ENCODE results near the gene MYH10. TPM values are rescaled to one million over a fixed set of nuclear protein-coding genes. Genes with fewer than 3 reads are reported as not detected.
A peak's percentile ranks its signal among the peaks of the same experiment; 100 is the strongest.

The MYH10 gene
- total and polyA plus RNA-seq, 7 donors: 1.8 to 34.2 (median 1.9) TPM

DNA sequence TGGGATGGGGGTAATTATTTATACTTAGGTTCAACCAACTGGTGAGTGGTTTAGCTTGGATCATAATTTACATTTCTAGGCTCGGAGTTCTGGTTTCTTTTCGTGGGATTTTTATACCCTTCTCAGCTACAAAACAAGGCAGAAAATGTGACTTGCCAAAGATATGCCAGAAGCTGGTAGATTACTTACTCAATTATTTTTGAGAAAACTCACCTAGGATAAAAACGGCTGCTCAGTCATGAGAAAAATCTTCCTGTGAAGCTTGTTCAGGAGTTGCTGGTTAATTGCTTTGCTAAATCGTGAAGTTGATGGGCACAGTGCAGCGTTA is 193.7 kb downstream of the MYH10 start:
- H3K27me3 ChIP-seq (ENCODE audit: insufficient read depth in 3 of 3, low read length in 2 of 3): no peaks in the 10 kb centered on the region
- TF ChIP-seq, protein P1, sequence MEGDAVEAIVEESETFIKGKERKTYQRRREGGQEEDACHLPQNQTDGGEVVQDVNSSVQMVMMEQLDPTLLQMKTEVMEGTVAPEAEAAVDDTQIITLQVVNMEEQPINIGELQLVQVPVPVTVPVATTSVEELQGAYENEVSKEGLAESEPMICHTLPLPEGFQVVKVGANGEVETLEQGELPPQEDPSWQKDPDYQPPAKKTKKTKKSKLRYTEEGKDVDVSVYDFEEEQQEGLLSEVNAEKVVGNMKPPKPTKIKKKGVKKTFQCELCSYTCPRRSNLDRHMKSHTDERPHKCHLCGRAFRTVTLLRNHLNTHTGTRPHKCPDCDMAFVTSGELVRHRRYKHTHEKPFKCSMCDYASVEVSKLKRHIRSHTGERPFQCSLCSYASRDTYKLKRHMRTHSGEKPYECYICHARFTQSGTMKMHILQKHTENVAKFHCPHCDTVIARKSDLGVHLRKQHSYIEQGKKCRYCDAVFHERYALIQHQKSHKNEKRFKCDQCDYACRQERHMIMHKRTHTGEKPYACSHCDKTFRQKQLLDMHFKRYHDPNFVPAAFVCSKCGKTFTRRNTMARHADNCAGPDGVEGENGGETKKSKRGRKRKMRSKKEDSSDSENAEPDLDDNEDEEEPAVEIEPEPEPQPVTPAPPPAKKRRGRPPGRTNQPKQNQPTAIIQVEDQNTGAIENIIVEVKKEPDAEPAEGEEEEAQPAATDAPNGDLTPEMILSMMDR (IDR thresholded peaks at IDR 0.05): no peak
- WGBS, 3 donors: 6 to 8% (median 7%) methylated on average over 5 of the region's 5 CpGs
- peaks cover 0 to 12% of the 10 kb centered on the region in 2 donors for H3K36me3 ChIP-seq (ENCODE audit: insufficient read depth in 1 of 2, low read depth in 1 of 2)
- H3K4me1 ChIP-seq: peaks cover 21% of the 10 kb centered on the region
- no peak for DNase-seq
- peak overlapping the region; percentile 98 for H3K27ac ChIP-seq
- intact Hi-C loops (cut with DNase I): no loop called here
- no peaks in the 10 kb centered on the region for H3K9me3 ChIP-seq
- H3K4me3 ChIP-seq: peak overlapping the region; percentile 84
- ATAC-seq: no peak

DNA sequence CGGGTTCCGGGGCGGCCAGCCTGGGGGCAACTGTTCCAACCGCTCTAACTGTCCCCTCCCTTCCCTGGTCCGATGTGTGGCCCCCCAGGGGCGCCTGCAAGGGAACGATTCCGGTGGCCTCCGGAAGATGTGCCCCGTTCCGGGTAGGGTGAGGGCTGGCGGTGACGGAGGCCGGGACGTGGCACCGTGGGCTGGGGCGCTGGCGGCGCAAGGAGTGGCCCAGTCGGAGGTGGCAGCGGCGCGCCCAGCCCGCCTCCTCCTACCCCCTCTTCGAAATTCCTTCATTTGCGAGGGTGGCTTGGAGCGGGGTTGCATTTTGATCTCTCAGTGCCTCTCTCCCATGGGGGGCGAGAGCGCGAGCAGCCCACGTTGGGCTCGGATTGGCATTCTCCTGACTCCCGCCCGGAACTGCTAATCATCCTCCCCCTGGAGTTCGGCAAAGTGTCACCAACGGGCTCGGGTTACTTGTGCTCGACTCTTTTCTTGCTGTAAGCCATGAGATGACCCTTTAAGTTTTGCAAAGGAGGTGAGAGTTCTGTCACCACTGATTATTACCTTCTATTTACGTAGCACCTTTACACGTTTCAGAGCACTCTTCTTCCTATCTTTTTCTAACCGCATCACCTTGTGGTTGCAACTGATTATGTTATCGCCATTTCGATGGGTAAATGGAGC is 194.2 kb downstream of the MYH10 start:
- WGBS, 3 donors: 0 to 1% (median 1%) methylated on average over 34 to 43 of the region's 43 CpGs
- peaks cover 0 to 12% of the 10 kb centered on the region in 2 donors for H3K36me3 ChIP-seq (ENCODE audit: insufficient read depth in 1 of 2, low read depth in 1 of 2)
- peak; percentile 73 to 84 (median 80) for ATAC-seq
- peaks cover 16% of the 10 kb centered on the region for H3K4me1 ChIP-seq
- H3K4me3 ChIP-seq: peak overlapping the region; percentile 84
- H3K27ac ChIP-seq: peak overlapping the region; percentile 98
- TF ChIP-seq, protein P1 (IDR thresholded peaks at IDR 0.05): no peak
- no peaks in the 10 kb centered on the region for H3K9me3 ChIP-seq
- intact Hi-C loops (cut with DNase I): no loop called here
- no peaks in the 10 kb centered on the region for H3K27me3 ChIP-seq (ENCODE audit: insufficient read depth in 3 of 3, low read length in 2 of 3)
- peak; percentile 72 to 84 for DNase-seq

DNA sequence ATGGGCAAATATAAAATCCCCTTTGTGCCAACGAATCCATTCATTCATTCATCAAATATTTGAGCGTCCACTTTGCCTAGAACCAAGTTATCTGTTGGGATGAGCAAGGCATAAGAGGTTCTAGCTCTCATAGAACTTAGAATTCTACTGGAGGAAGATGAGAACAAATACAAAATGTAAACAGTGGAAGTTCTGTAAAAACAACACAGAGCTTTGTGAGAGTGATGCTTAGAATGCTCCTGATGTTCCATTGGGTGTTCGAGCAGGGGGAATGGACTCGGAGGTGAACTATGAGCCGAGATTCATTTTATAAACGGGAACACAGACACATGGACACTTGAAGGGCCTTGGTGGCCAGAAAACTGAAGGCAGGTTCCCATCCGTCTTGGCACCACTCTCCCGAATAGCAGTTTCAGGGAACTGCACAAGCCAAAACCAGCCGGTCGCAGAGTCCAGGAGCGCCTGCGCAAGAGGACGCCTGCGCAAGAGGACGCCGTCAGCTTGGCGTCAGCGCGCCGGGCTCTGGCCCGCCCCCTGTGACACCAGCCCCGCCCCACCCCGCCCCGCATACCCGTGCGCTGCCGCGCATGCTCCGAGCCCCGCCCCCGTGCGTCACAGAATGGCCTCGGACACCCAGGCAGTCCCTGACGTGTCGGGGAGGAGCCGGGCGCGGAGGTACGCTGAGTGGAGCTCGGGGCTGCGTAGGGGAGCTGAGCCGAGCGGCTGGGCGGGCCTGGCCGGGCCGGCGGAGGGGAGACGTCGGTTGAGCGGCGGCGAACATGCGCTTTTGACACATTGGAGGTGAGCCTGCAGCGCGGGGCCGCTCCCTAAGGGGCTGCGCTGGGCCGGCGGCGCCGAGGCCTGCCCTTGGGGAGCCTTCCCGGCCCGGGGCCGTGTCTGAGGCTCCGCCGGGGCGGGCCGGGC is 195.0 kb downstream of the MYH10 start, which contains the start of gene NDEL1:
NDEL1 (plus strand) TSS at position 640 of the 924 bp plus-strand sequence. CDS start 8,388 bp downstream, outside the sequence.
- TF ChIP-seq, protein P1 (IDR thresholded peaks at IDR 0.05): no peak
- Histone ChIP-seq H3K36me3 (ENCODE audit: insufficient read depth in 1 of 2, low read depth in 1 of 2) (peaks cover 0 to 12% of the 10 kb centered on the region in 2 donors), H3K27ac (peak within 1 kb of the TSS; percentile 98), H3K27me3 (ENCODE audit: insufficient read depth in 3 of 3, low read length in 2 of 3) (no peaks in the 10 kb centered on the region), H3K4me3 (peak within 1 kb of the TSS; percentile 84), H3K4me1 (peaks cover 16% of the 10 kb centered on the region), H3K9me3 (no peaks in the 10 kb centered on the region)
- 2 to 4% (median 3%) methylated on average over 41 to 68 of the region's 68 CpGs for WGBS, 3 donors
- ATAC-seq: peak; percentile 96 to 99 (median 97)
- intact Hi-C loops (cut with DNase I): no loop called here
- DNase-seq: peak; percentile 99 to 100

DNA sequence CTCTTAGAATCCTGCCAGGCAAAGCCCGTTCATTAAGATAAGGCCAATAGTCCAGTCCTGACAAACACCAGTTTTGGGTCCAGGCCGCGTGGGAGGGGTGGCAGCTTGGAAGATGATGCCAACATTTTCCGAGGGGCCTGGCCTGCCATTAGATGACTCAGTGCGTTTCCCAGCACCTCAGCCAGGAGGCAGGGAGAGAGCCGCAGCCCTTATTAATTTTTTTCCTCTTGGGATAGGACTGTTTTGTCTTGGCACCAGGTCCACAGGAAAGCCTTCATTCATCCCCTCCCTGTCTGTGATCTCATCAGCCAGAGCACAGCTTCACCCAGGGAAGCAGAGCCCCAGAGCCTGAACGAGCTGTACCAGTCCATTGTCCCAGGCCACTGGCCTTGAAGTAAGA is 199.6 kb downstream of the MYH10 start:
- ATAC-seq (no peak), DNase-seq (peak; percentile 71 to 73)
- Histone ChIP-seq H3K27ac (no peak overlapping the region), H3K4me1 (no peaks in the 10 kb centered on the region), H3K27me3 (ENCODE audit: insufficient read depth in 3 of 3, low read length in 2 of 3) (no peaks in the 10 kb centered on the region), H3K4me3 (no peak overlapping the region), H3K36me3 (ENCODE audit: insufficient read depth in 1 of 2, low read depth in 1 of 2) (no peaks in the 10 kb centered on the region), H3K9me3 (no peaks in the 10 kb centered on the region)
- intact Hi-C loops (cut with DNase I): no loop called here
- WGBS, 3 donors: 30 to 58% (median 35%) methylated on average over 7 of the region's 7 CpGs
- TF ChIP-seq, protein P1 (IDR thresholded peaks at IDR 0.05): no peak

All from psoas muscle (tissue), 8 donors.